Panc1 (cell line): ENCODE data around the gene SEC11C.

Experiments used
- POLR2AphosphoS5 ChIP-seq: IDR thresholded peaks from 2 replicates; pipeline ENCODE4 v1.6.1; 2012; ENCODE audit warnings: mild to moderate bottlenecking, low read depth, low read length, moderate library complexity
- REST ChIP-seq, 2 experiments: IDR thresholded peaks; 2 replicates each; pipeline ENCODE4 v1.6.1; 2011 to 2012; ENCODE audit warnings: low read depth in 2 of 2, control low read depth in 1 of 2, low read length in 1 of 2, mild to moderate bottlenecking in 1 of 2, moderate library complexity in 1 of 2; ENCODE audit not compliant: insufficient read depth in 1 of 2
- SIN3A ChIP-seq: IDR thresholded peaks from 2 replicates; pipeline ENCODE4 v1.6.1; 2012; ENCODE audit warnings: low read depth, mild to moderate bottlenecking, low read length, moderate library complexity, borderline replicate concordance; ENCODE audit not compliant: insufficient read depth
- TCF7L2 ChIP-seq: IDR thresholded peaks from 2 replicates; pipeline ENCODE4 v1.6.1; 2011; ENCODE audit warnings: mild to moderate bottlenecking, low read depth, low read length, inconsistent platforms
- TF ChIP-seq, protein P1 (sequence below): fragments of 450-650 bp; IDR thresholded peaks from 2 replicates; pipeline ENCODE4 v1.5.1; 2017; ENCODE audit warnings: mild to moderate bottlenecking

DNA sequence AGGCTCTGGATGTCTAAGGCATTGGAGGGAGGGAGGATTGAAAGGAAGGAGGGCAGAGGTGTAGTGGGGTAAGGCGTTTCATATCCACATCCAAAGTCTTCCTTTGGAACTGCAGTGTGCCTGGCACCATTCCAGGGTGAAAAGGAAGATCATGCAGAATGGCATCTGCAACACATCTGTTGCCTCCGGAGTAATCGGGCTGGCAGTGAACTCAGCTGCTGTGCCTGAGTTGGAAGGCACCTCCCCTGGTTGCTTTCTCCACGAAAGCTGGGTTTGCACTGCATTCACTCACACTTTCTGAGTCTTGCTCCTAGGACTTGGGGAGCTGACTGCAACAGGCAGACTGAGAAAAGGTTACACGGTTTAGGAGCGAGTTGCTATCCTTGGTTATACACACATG, 30.3 kb upstream of the SEC11C start:
- TF ChIP-seq, protein P1, sequence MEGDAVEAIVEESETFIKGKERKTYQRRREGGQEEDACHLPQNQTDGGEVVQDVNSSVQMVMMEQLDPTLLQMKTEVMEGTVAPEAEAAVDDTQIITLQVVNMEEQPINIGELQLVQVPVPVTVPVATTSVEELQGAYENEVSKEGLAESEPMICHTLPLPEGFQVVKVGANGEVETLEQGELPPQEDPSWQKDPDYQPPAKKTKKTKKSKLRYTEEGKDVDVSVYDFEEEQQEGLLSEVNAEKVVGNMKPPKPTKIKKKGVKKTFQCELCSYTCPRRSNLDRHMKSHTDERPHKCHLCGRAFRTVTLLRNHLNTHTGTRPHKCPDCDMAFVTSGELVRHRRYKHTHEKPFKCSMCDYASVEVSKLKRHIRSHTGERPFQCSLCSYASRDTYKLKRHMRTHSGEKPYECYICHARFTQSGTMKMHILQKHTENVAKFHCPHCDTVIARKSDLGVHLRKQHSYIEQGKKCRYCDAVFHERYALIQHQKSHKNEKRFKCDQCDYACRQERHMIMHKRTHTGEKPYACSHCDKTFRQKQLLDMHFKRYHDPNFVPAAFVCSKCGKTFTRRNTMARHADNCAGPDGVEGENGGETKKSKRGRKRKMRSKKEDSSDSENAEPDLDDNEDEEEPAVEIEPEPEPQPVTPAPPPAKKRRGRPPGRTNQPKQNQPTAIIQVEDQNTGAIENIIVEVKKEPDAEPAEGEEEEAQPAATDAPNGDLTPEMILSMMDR = no peak
- TF ChIP-seq REST (IDR thresholded peaks at IDR 0.05; ENCODE audit: insufficient read depth in 1 of 2, low read depth in 2 of 2, low read length in 1 of 2) (no peak), SIN3A (no peak), POLR2AphosphoS5 (no peak), TCF7L2 (no peak)
